Endodermal cell (in vitro differentiated cells): ENCODE data around the gene CAVIN4. TPM values are rescaled to one million over a fixed set of nuclear protein-coding genes. Genes with fewer than 3 reads are reported as not detected.

Experiments
- DNase-seq: peaks from one replicate; pipeline ENCODE4 v3.0.0-alpha.2; 2017
- H3K27ac ChIP-seq: 2 replicates; pipeline ENCODE4 v1.5.1; 2013; ENCODE audit warnings: mild to moderate bottlenecking, low read depth, low read length, moderate library complexity
- H3K27me3 ChIP-seq: 2 replicates; pipeline ENCODE4 v1.6.1; 2013; ENCODE audit warnings: mild to moderate bottlenecking, low read length, moderate library complexity; ENCODE audit not compliant: insufficient read depth, control insufficient read depth, poor library complexity, severe bottlenecking
- H3K36me3 ChIP-seq: 2 replicates; pipeline ENCODE4 v1.7.0; 2013; ENCODE audit warnings: mild to moderate bottlenecking, low read length, moderate library complexity; ENCODE audit not compliant: control insufficient read depth, insufficient read depth
- H3K4me1 ChIP-seq: one replicate; pipeline ENCODE4 v1.7.0; 2013; ENCODE audit warnings: low read length; ENCODE audit not compliant: control insufficient read depth, insufficient read depth
- H3K4me3 ChIP-seq: 2 replicates; pipeline ENCODE4 v1.5.1; 2013; ENCODE audit warnings: mild to moderate bottlenecking, low read length, moderate library complexity
- H3K9ac ChIP-seq: 2 replicates; pipeline ENCODE4 v1.6.1; 2013; ENCODE audit warnings: mild to moderate bottlenecking, low read length, moderate library complexity; ENCODE audit not compliant: poor library complexity, severe bottlenecking; ENCODE audit errors: extremely low read depth
- H3K9me3 ChIP-seq: 2 replicates; pipeline ENCODE4 v1.6.1; 2013; ENCODE audit warnings: mild to moderate bottlenecking, low read length, moderate library complexity; ENCODE audit not compliant: control insufficient read depth
- H3K27ac Mint-ChIP-seq: 2 replicates; pipeline ENCODE4 v1.8.0; 2020; ENCODE audit warnings: mixed read lengths
- H3K27me3 Mint-ChIP-seq: 2 replicates; pipeline ENCODE4 v1.8.0; 2021; ENCODE audit warnings: mild to moderate bottlenecking, mixed read lengths; ENCODE audit not compliant: insufficient read depth
- H3K36me3 Mint-ChIP-seq: 2 replicates; pipeline ENCODE4 v1.8.0; 2020; ENCODE audit warnings: low read depth, mixed read lengths
- H3K4me1 Mint-ChIP-seq: 2 replicates; pipeline ENCODE4 v1.8.0; 2020; ENCODE audit warnings: mixed read lengths
- H3K4me3 Mint-ChIP-seq: 2 replicates; pipeline ENCODE4 v1.8.0; 2020; ENCODE audit warnings: mild to moderate bottlenecking, moderate library complexity, mixed read lengths
- H3K9me3 Mint-ChIP-seq: 2 replicates; pipeline ENCODE4 v1.8.0; 2020; ENCODE audit warnings: mild to moderate bottlenecking, mixed read lengths
- whole genome bisulfite sequencing, 2 experiments: methylation state at CpG; one replicate each; pipeline versions ENCODE4 v1.1.5 to v1.1.7; 2013; ENCODE audit warnings: missing lambda C conversion rate in 2 of 2, mixed read lengths in 1 of 2; ENCODE audit not compliant: insufficient coverage in 1 of 2, insufficient read length in 1 of 2; 5-methylcytosine and 5-hydroxymethylcytosine counted together
- total RNA-seq, 2 donors: library from RNA; stranded (reverse); fragmentation: NEBNext Ultra II Directional in 1 of 2; extraction: Animal tissue kit (Norgen Biotek cat#: 25700) in 1 of 2; gene quantifications; 2 replicates in 1 of 2; 3 replicates in 1 of 2; pipeline ENCODE4 v1.2.1, GENCODE V29; 2021
- TF ChIP-seq, protein P1 (sequence below): fragments of 200-600 bp; sonication (generic); conservative IDR thresholded peaks from 2 replicates; pipeline ENCODE4 v1.5.0; 2021; ENCODE audit warnings: antibody characterized with exemption, mild to moderate bottlenecking

CAVIN4 gene
- total RNA-seq, 2 donors from 2014 or later = 9.0 to 10.1 TPM

- Histone ChIP-seq H3K4me1 (no peaks in the 10 kb centered on the region), H3K36me3 (peaks cover 77% of the 10 kb centered on the region), H3K9ac (no peak overlapping the region), H3K27me3 (no peaks in the 10 kb centered on the region), H3K9me3 (peaks cover 23% of the 10 kb centered on the region), H3K27ac (no peak overlapping the region), H3K4me3 (no peak overlapping the region)
- Mint-ChIP-seq H3K4me3 (no peak overlapping the region), H3K27ac (peak overlapping the region; percentile 7), H3K9me3 (peaks cover 23% of the 10 kb centered on the region), H3K4me1 (no peaks in the 10 kb centered on the region), H3K36me3 (peaks cover 61% of the 10 kb centered on the region), H3K27me3 (no peaks in the 10 kb centered on the region)
- TF ChIP-seq, protein P1, sequence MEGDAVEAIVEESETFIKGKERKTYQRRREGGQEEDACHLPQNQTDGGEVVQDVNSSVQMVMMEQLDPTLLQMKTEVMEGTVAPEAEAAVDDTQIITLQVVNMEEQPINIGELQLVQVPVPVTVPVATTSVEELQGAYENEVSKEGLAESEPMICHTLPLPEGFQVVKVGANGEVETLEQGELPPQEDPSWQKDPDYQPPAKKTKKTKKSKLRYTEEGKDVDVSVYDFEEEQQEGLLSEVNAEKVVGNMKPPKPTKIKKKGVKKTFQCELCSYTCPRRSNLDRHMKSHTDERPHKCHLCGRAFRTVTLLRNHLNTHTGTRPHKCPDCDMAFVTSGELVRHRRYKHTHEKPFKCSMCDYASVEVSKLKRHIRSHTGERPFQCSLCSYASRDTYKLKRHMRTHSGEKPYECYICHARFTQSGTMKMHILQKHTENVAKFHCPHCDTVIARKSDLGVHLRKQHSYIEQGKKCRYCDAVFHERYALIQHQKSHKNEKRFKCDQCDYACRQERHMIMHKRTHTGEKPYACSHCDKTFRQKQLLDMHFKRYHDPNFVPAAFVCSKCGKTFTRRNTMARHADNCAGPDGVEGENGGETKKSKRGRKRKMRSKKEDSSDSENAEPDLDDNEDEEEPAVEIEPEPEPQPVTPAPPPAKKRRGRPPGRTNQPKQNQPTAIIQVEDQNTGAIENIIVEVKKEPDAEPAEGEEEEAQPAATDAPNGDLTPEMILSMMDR = no peak
- no peak for DNase-seq
- WGBS, 2 experiments = 94 to 100% methylated on average over 3 to 5 of the region's 5 CpGs
These were observed 28.8 kb upstream of the CAVIN4 start for GRCh38 chr9:100549048-100549447.

- H3K4me1 ChIP-seq = no peaks in the 10 kb centered on the region
- no peak overlapping the region for H3K27ac ChIP-seq
- TF ChIP-seq, protein P1 = no peak
- peaks cover 63% of the 10 kb centered on the region for H3K36me3 ChIP-seq
- no peaks in the 10 kb centered on the region for H3K27me3 ChIP-seq
- H3K9me3 ChIP-seq = no peaks in the 10 kb centered on the region
- H3K4me3 Mint-ChIP-seq = no peak overlapping the region
- no peak overlapping the region for H3K4me3 ChIP-seq
- no peaks in the 10 kb centered on the region for H3K9me3 Mint-ChIP-seq
- H3K9ac ChIP-seq = no peak overlapping the region
- peaks cover 29% of the 10 kb centered on the region for H3K36me3 Mint-ChIP-seq
- no peaks in the 10 kb centered on the region for H3K27me3 Mint-ChIP-seq
- no peak for DNase-seq
- 71 to 73% methylated on average over 1 to 2 of the region's 2 CpGs for WGBS, 2 experiments
- no peak overlapping the region for H3K27ac Mint-ChIP-seq
- no peaks in the 10 kb centered on the region for H3K4me1 Mint-ChIP-seq
These were observed 22.9 kb upstream of the CAVIN4 start for GRCh38 chr9:100554935-100555401.

- Histone ChIP-seq H3K4me1 (no peaks in the 10 kb centered on the region), H3K9ac (no peak overlapping the region), H3K9me3 (no peaks in the 10 kb centered on the region), H3K27ac (no peak overlapping the region), H3K4me3 (no peak overlapping the region), H3K27me3 (no peaks in the 10 kb centered on the region), H3K36me3 (peaks cover 58% of the 10 kb centered on the region)
- Mint-ChIP-seq H3K27ac (no peak overlapping the region), H3K36me3 (peaks cover 26% of the 10 kb centered on the region), H3K27me3 (no peaks in the 10 kb centered on the region), H3K4me1 (peaks cover 2% of the 10 kb centered on the region), H3K9me3 (no peaks in the 10 kb centered on the region), H3K4me3 (no peak overlapping the region)
- 88% methylated on average over 1 of the region's 1 CpG; no CpG with 5 or more reads in 1 of the 2 experiments for WGBS, 2 experiments
- TF ChIP-seq, protein P1 = no peak
- DNase-seq = no peak
These were observed 22.4 kb upstream of the CAVIN4 start for GRCh38 chr9:100555471-100555870.
